Amygdala (tissue), 56 donors: ENCODE results near the gene POLR3B.

ENCODE experiments used
- DNase-seq, 56 donors: peaks; one replicate each; lab custom pipeline; 2025; lab: John Stamatoyannopoulos, UW

Gene POLR3B

DNA sequence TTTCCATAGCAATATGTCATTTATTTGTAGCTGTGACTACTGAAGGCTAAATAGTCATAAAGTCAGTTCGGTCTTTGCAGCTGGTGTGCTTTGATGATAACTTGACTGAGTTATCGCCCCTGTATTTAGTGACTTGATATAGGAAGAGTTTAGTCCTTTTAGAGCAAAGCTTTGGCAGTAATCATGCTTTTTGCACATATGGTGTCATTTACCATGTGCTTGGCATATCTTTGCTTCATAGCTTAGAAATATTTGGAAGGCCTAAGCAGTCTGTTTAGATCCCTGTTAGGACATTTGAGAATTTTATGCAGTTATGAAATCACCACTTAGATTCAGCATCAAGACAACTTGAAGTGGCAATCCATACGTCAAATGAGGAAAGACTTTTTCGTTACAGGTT, 31.6 kb downstream of the POLR3B start:
- no peak for DNase-seq

DNA sequence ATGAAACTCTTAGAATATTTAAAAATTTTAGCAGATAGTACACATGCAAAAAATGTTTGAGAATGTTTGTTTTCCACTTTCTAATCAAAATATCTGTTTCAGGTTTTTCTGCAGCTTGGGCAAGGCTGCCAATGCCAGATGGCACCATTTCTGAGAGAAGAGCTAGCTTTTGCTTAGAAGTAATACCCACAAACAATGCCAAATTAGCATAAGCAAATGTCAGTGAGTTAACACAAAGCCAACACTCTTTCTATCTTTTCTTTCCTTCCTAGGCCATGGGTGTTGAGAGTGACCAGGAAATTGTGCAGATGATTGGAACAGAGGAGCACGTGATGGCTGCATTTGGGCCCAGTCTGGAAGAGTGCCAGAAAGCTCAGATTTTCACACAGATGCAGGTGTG, 35.2 kb downstream of the POLR3B start:
- DNase-seq = peak in 5 of 56 donors; percentile 1 to 20 (median 2)

- no peak for DNase-seq
These were observed 52.3 kb downstream of the POLR3B start for GRCh38 chr12:106409878-106410277.

- DNase-seq = no peak
These were observed 55.0 kb downstream of the POLR3B start for GRCh38 chr12:106412563-106412962.

DNA sequence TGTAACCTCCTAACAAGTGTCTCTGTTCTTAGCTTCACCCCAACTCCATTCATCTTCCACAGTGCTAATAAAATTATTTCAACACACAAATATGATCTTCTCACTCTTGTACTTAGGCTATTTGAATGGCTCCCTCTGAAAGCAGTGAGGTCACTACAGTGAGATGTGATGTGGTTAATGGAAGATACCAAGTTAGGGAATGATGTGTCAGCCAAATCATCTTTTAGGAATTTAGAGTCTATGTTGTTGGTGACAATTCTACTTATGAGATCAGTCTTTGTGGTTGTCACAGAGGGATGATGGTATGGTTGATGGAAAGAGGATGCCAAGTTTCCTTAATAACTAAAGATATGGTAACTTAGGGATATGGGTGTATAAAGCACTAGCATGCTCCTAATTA, 57.6 kb downstream of the POLR3B start:
- DNase-seq = no peak

- DNase-seq = no peak
These were observed 58.7 kb downstream of the POLR3B start for GRCh38 chr12:106416273-106416672.

GRCh38 chr12:106417926-106418910, 60.7 kb downstream of the POLR3B start:
- no peak for DNase-seq

DNA sequence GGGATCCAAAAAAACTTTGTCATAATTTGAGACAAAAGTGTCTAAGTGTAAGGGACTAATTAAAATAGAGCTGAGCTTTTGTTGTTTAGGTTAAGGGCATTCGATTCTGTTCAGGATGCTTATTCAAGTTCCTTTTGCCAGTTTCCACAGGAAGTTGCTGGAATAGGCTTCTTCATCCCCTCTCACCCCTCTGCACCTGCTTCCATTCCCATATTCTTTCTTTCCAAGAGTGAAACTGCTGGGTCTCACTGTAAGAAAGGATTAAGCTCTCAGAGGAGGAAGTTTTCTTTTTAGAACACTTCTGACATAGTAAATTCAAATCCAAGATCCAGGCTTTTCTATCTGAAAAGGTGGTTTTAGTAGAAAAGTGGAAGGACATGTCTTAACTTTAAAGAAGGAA, 61.4 kb downstream of the POLR3B start:
- DNase-seq = no peak

DNA sequence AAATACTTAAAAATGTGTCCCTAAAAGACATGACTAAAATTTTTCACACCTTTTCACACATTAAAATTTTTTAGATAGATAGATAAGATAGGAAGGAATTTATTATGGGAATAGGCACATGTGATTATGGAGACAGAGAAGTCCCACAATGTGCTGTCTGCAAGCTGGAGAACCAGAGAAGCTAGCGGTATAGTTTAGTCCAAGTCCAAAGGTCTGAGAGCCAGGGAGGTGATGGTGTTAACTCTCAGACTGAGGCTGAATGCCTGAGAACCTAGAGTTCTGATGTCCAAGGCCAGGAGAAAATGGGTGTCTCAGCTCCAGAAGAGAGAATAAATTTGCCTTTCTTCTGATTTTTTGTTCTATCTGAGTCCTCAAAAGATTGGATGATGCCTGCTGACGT, 65.7 kb downstream of the POLR3B start:
- no peak for DNase-seq

DNA sequence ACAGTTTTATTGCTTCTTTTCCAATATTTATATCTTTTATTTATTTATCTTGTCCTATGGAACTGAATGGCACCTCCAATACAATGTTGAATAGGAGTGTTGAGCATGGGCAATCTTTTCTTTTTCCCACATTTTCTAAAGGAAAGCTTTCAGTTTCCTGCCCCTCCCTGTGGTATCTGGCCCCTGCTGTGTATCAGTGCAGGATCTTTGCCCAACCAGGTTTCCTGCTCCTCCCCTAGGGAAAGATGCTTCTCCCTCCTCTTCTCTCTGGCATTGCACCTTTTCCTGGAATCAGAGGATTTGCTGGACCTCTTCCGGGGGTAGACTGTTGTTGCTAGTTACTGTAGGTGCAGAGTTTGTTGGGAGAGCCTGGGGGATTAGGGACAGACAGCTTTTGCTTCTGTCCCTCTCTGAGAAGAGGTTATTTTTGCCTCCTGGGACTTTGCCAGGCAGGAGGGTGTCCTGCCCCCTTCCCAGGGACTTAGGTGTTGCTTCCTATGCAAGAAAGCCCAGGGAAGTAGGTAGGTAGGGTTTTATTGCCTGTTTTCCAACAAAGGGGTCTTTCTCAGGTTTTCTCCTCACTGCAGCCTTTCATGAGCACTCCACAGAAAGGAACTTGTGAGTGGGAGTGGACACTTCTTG, 67.6 kb downstream of the POLR3B start:
- no peak for DNase-seq

DNA sequence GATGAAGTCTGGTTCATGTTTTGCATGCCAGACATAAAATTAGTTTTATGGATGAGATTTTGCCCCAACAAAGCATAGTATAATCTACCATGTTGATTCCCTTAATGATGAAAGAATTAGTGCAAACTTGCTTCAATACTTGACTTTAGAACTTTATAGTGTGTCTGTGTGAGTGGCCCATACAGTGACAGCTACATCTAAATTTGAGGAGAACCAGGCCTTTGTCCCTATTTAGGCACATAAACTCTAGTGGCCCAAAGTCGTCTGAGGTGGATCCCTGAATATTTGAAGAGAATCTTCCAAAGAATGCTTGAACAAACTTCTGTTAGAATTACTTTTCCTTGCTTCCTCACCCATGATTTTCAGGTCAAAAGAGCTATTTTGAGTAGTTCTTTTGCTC, 70.4 kb downstream of the POLR3B start:
- no peak for DNase-seq

DNA sequence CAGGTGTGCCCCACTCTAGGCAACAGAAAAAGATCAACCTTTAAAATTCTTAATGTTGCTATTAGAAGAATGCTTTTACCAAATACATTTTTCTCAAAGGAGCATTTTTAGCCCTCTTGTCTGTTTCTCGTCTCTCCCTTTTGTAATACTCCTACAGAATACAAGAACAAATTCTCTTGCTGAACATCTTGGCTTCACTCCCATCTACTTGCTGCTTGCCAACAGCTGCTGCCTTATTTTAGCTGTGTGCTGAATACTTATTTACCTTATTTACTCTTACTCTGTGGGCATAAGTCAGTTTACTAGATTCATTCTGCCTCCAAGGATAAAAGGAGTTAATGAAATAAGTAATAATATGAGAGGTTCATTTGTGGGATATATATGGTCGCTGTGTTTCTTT, 70.8 kb downstream of the POLR3B start:
- DNase-seq = peak in 10 of 56 donors; percentile 8 to 43 (median 24)

DNA sequence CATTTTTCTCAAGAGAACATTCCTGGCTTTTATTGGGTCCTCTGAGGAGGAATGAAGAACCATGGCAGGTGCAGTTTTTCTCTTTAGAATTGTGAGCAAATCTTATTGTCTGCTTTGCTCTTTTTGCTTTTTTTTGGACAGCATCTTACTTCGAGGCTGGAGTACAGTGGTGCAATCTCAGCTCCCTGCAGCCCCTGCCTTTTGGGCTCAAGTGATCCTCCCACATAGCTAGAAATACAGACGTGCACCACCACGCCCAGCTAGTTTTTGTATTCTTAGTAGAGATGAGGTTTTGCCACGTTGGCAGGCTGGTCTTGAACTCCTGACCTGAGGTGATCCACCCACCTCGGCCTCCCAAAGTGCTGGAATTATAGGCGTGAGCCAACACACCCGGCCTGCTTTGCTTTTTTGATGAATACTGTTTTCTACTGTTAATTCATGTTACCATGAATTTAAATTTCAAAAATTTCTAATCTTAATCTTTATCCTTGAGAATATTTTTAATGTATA, 71.5 kb downstream of the POLR3B start:
- no peak for DNase-seq

DNA sequence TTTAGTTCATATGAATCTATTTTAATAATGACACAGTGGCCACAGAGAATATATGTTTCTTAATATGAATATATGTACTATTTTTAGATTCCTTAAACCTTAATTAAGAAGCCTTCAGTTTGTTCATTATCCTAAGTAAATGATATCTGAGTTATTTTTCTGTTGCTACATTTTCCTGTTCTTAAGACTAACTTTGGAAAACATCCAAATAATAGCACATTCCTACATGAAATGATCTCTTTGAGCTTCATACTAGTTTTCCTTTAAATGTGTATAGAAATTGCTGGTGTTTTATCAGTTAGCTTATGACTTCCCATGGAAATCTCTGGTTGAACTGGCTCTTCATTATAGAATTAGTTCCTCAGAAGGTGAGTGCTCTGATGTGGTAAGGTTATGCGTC, 72.1 kb downstream of the POLR3B start:
- DNase-seq = no peak

- DNase-seq = no peak
These were observed 74.4 kb downstream of the POLR3B start for GRCh38 chr12:106431839-106432411.

DNA sequence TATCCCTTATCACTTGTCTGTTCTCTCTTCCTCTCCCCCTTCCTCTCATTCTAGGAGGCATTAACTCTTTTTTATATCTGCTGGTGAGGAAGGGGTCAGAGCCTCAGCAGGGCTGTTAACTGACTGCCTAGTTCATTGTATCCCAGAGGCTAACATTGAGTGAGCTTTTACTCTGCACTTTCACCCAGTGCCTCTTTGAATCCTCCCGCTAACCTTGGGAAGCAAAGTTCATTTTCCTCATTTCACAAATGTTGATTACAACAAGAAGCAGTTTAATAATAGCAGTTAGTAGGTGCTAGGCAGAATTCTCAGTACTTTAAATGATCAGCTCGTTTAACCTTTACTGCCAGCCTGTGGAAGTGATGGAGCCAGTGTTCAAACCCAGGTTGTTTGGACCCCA, 75.5 kb downstream of the POLR3B start:
- no peak for DNase-seq

GRCh38 chr12:106434526-106434925, 77.0 kb downstream of the POLR3B start:
- peak in 3 of 56 donors; percentile 4 to 27 (median 9) for DNase-seq

GRCh38 chr12:106436164-106436563, 78.6 kb downstream of the POLR3B start:
- DNase-seq = no peak

GRCh38 chr12:106442575-106442974, 85.0 kb downstream of the POLR3B start:
- DNase-seq = no peak

DNA sequence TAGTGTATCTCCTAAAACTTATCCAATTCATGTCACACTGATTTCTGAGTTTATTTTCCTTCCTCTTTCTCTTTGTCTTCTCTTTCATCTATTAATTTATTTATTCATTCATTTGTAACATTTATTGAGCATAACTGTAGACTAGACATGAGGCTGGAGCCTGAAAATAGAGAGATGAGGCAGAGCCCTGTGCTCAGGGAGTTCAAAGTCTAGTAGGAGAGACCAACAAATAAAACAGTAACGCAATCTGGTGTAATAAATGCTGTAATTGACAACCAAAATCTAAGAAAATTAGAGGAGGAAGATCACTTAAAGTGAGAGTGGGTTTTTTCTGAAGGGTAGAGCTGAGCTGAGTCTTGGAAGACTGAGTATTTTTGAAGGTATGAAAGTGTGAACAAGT, 87.5 kb downstream of the POLR3B start:
- no peak for DNase-seq

DNA sequence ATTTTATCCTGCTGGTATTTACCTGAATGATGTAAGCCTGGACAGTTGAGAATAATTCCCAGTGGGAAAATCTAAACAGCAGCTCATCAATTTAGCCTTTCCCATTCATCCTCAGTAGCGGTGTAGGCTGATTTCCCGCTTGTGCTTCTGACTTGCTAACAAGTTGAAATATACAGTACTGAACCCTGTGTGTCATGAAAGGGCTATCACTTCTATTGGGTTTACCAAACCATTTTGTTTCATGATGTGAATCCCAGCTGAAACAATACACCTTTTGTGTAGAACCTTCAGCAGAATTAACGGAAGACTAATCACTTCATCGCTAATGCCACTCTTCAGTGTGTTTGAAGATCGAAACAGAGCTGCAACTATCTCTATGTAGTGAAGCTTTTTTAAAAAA, 88.4 kb downstream of the POLR3B start:
- no peak for DNase-seq
